ENCODE measurements around the gene RNF227.

GRCh38 chr17:7864995-7865650 lies 51.0 kb downstream of the RNF227 start:
- TF ChIP-seq CTCF (conservative IDR thresholded peaks at IDR 0.05; ENCODE audit: low read depth, low read length) (no peak), EZH2 (IDR thresholded peaks at IDR 0.05; ENCODE audit: borderline replicate concordance, low read depth, low read length, poor library complexity, severe bottlenecking) (no peak)

All from A673 (cell line).